ENCODE data around the gene EHD2. TPM values are rescaled to one million over a fixed set of nuclear protein-coding genes. Genes with fewer than 3 reads are reported as not detected.
A peak's percentile ranks its signal among the peaks of the same experiment; 100 is the strongest.
"Not testable (repeated sequence)": the region's sequence is repeated elsewhere in the genome, so short reads cannot be mapped to it uniquely, and the experiment has no call there.

The EHD2 gene
- total and polyA plus RNA-seq, 7 experiments from 2014 or later = 0.15 to 0.37 (median 0.19) TPM; not detected in 4

GRCh38 chr19:47777245-47778048 is 64.2 kb downstream of the EHD2 start:
- Mint-ChIP-seq H3K4me1 (peaks cover 8 to 38% (median 32%) of the 10 kb centered on the region in 7 donors), H3K36me3 (peaks cover 0 to 11% (median 10%) of the 10 kb centered on the region in 5 donors), H3K27ac (peak overlapping the region in 7 of 9 donors; percentile 75 to 96 (median 93)), H3K4me3 (peak overlapping the region; percentile 84 to 99 (median 93))
- POLR2A ChIA-PET = interaction anchor here (1.9 kb wide), 1 partner anchor 32 kb away, joined by 7 read pairs; the partner anchor contains the start of gene NOP53
- Histone ChIP-seq H3K4me1 (ENCODE audit: control insufficient read depth in 2 of 2, insufficient read depth in 2 of 2, low read length in 2 of 2) (peaks cover 8 to 19% of the 10 kb centered on the region in 2 donors), H3K4me3 (ENCODE audit: low read length) (peak overlapping the region; percentile 88), H3K27ac (ENCODE audit: low read depth, low read length) (peak overlapping the region; percentile 87), H3K36me3 (ENCODE audit: control insufficient read depth in 2 of 3, insufficient read depth in 3 of 3, low read length in 3 of 3) (peaks cover 0 to 23% (median 7%) of the 10 kb centered on the region in 3 experiments)
- H3K9me3 Mint-ChIP-seq; DNase-seq; H3K27me3 ChIP-seq (ENCODE audit: control insufficient read depth in 2 of 2, insufficient read depth in 2 of 2, low read length in 2 of 2); H3K9me3 ChIP-seq (ENCODE audit: control insufficient read depth in 2 of 3, low read length in 3 of 3); H3K27me3 Mint-ChIP-seq; ATAC-seq; CTCF ChIA-PET: not testable (repeated sequence)
- intact Hi-C loops (cut with micrococcal nuclease) = loop anchor here (1.0 to 5.0 kb wide), 5 partner anchors 32 to 735 kb away; partner anchors contain the start of genes NOP53 (in 2 of the 2), DHX34 (in 1 of the 2), LMTK3 (in 1 of the 2) and NAPA (in 1 of the 2)

GRCh38 chr19:47778049-47778953 is 65.1 kb downstream of the EHD2 start, which contains the start of gene SELENOW:
Gene SELENOW (plus strand): TSS chr19:47778703. CDS start chr19:47778786, 83 bp downstream.
- Mint-ChIP-seq H3K27me3 (no peaks in the 10 kb centered on the region), H3K4me1 (peaks cover 8 to 40% (median 32%) of the 10 kb centered on the region in 7 donors), H3K27ac (peak within 1 kb of the TSS; percentile 70 to 96 (median 91)), H3K9me3 (no peaks in the 10 kb centered on the region), H3K36me3 (peaks cover 0 to 15% (median 10%) of the 10 kb centered on the region in 5 donors), H3K4me3 (peak within 1 kb of the TSS; percentile 84 to 99 (median 93))
- peaks cover 8 to 19% of the 10 kb centered on the region in 2 donors for H3K4me1 ChIP-seq (ENCODE audit: control insufficient read depth in 2 of 2, insufficient read depth in 2 of 2, low read length in 2 of 2)
- peaks cover 0 to 24% (median 7%) of the 10 kb centered on the region in 3 experiments for H3K36me3 ChIP-seq (ENCODE audit: control insufficient read depth in 2 of 3, insufficient read depth in 3 of 3, low read length in 3 of 3)
- ChIA-PET CTCF (no interaction called here), POLR2A (interaction anchor here (1.9 kb wide), 1 partner anchor 33 kb away, joined by 7 read pairs; the partner anchor contains the start of gene NOP53)
- H3K4me3 ChIP-seq (ENCODE audit: low read length) = peak within 1 kb of the TSS; percentile 88
- ATAC-seq (peak; percentile 95), DNase-seq (peak; percentile 56 to 86 (median 76))
- intact Hi-C loops (cut with micrococcal nuclease) = loop anchor here (1.0 to 5.0 kb wide), 5 partner anchors 33 to 734 kb away; partner anchors contain the start of genes NOP53 (in 2 of the 2), DHX34 (in 1 of the 2), LMTK3 (in 1 of the 2) and NAPA (in 1 of the 2)
- peak within 1 kb of the TSS; percentile 87 for H3K27ac ChIP-seq (ENCODE audit: low read depth, low read length)
- no peaks in the 10 kb centered on the region for H3K27me3 ChIP-seq (ENCODE audit: control insufficient read depth in 2 of 2, insufficient read depth in 2 of 2, low read length in 2 of 2)
- H3K9me3 ChIP-seq (ENCODE audit: control insufficient read depth in 2 of 3, low read length in 3 of 3) = no peaks in the 10 kb centered on the region

- Mint-ChIP-seq H3K36me3 (peaks cover 0 to 15% (median 12%) of the 10 kb centered on the region in 5 donors), H3K4me1 (peaks cover 8 to 40% (median 32%) of the 10 kb centered on the region in 7 donors), H3K27ac (peak overlapping the region; percentile 70 to 95 (median 91)), H3K9me3 (no peaks in the 10 kb centered on the region), H3K27me3 (no peaks in the 10 kb centered on the region), H3K4me3 (peak overlapping the region; percentile 84 to 99 (median 93))
- POLR2A ChIA-PET = interaction anchor here (0.6 to 0.9 kb wide), 3 partner anchors 24 to 34 kb away, joined by 3 to 4 read pairs (median 3); partner anchors contain the start of gene NOP53
- H3K27me3 ChIP-seq (ENCODE audit: control insufficient read depth in 2 of 2, insufficient read depth in 2 of 2, low read length in 2 of 2) = no peaks in the 10 kb centered on the region
- peaks cover 0 to 30% (median 7%) of the 10 kb centered on the region in 3 experiments for H3K36me3 ChIP-seq (ENCODE audit: control insufficient read depth in 2 of 3, insufficient read depth in 3 of 3, low read length in 3 of 3)
- H3K9me3 ChIP-seq (ENCODE audit: control insufficient read depth in 2 of 3, low read length in 3 of 3) = no peaks in the 10 kb centered on the region
- DNase-seq (peak in 1 of 9 donors; percentile 11), ATAC-seq (peak; percentile 8)
- CTCF ChIA-PET = no interaction called here
- H3K4me1 ChIP-seq (ENCODE audit: control insufficient read depth in 2 of 2, insufficient read depth in 2 of 2, low read length in 2 of 2) = peaks cover 8 to 19% of the 10 kb centered on the region in 2 donors
- H3K27ac ChIP-seq (ENCODE audit: low read depth, low read length) = peak overlapping the region; percentile 87
- intact Hi-C loops (cut with micrococcal nuclease) = loop anchor here (1.0 to 5.0 kb wide), 5 partner anchors 34 to 733 kb away; partner anchors contain the start of genes NOP53 (in 2 of the 2), DHX34 (in 1 of the 2), LMTK3 (in 1 of the 2) and NAPA (in 1 of the 2)
- H3K4me3 ChIP-seq (ENCODE audit: low read length) = peak overlapping the region; percentile 88
Measured at GRCh38 chr19:47778954-47779351, 65.7 kb downstream of the EHD2 start.

- Histone ChIP-seq H3K27ac (ENCODE audit: low read depth, low read length) (peak overlapping the region; percentile 87), H3K36me3 (ENCODE audit: control insufficient read depth in 2 of 3, insufficient read depth in 3 of 3, low read length in 3 of 3) (peaks cover 0 to 38% (median 7%) of the 10 kb centered on the region in 3 experiments), H3K9me3 (ENCODE audit: control insufficient read depth in 2 of 3, low read length in 3 of 3) (no peaks in the 10 kb centered on the region), H3K27me3 (ENCODE audit: control insufficient read depth in 2 of 2, insufficient read depth in 2 of 2, low read length in 2 of 2) (no peaks in the 10 kb centered on the region), H3K4me3 (ENCODE audit: low read length) (peak overlapping the region; percentile 88), H3K4me1 (ENCODE audit: control insufficient read depth in 2 of 2, insufficient read depth in 2 of 2, low read length in 2 of 2) (peaks cover 8 to 19% of the 10 kb centered on the region in 2 donors)
- ATAC-seq (no peak), DNase-seq (no peak)
- Mint-ChIP-seq H3K4me1 (peaks cover 8 to 40% (median 32%) of the 10 kb centered on the region in 7 donors), H3K36me3 (peaks cover 0 to 18% (median 15%) of the 10 kb centered on the region in 5 donors), H3K9me3 (no peaks in the 10 kb centered on the region), H3K27me3 (no peaks in the 10 kb centered on the region), H3K4me3 (peak overlapping the region; percentile 84 to 99 (median 93)), H3K27ac (peak overlapping the region; percentile 70 to 95 (median 91))
- POLR2A ChIA-PET = interaction anchor here (0.6 to 0.9 kb wide), 6 partner anchors 25 to 800 kb away, joined by 3 to 6 read pairs (median 3); partner anchors contain the start of gene NOP53
- intact Hi-C loops (cut with micrococcal nuclease) = loop anchor here in 1 of 2 donors (5.0 kb wide), 1 partner anchor 733 kb away; the partner anchor contains the start of gene LMTK3
- CTCF ChIA-PET = interaction anchor here (0.6 kb wide), 1 partner anchor 1980 kb away, joined by 11 read pairs; no protein-coding TSS in a partner anchor
Measured at GRCh38 chr19:47779524-47780214, 66.4 kb downstream of the EHD2 start.

- peaks cover 8 to 40% (median 32%) of the 10 kb centered on the region in 7 donors for H3K4me1 Mint-ChIP-seq
- Histone ChIP-seq H3K4me3 (ENCODE audit: low read length) (no peak overlapping the region), H3K9me3 (ENCODE audit: control insufficient read depth in 2 of 3, low read length in 3 of 3) (no peaks in the 10 kb centered on the region), H3K27ac (ENCODE audit: low read depth, low read length) (peak overlapping the region; percentile 87), H3K27me3 (ENCODE audit: control insufficient read depth in 2 of 2, insufficient read depth in 2 of 2, low read length in 2 of 2) (no peaks in the 10 kb centered on the region), H3K36me3 (ENCODE audit: control insufficient read depth in 2 of 3, insufficient read depth in 3 of 3, low read length in 3 of 3) (peaks cover 0 to 42% (median 7%) of the 10 kb centered on the region in 3 experiments), H3K4me1 (ENCODE audit: control insufficient read depth in 2 of 2, insufficient read depth in 2 of 2, low read length in 2 of 2) (peaks cover 8 to 19% of the 10 kb centered on the region in 2 donors)
- intact Hi-C loops (cut with micrococcal nuclease) = no loop called here
- no peak for DNase-seq
- H3K9me3 Mint-ChIP-seq = no peaks in the 10 kb centered on the region
- H3K27me3 Mint-ChIP-seq = no peaks in the 10 kb centered on the region
- ChIA-PET CTCF (interaction anchor here (0.6 kb wide), 1 partner anchor 1981 kb away, joined by 11 read pairs; no protein-coding TSS in a partner anchor), POLR2A (interaction anchor here (0.6 kb wide), 2 partner anchors 34 to 36 kb away, joined by 3 to 6 read pairs; no protein-coding TSS in a partner anchor)
- peak overlapping the region; percentile 78 to 99 (median 93) for H3K4me3 Mint-ChIP-seq
- peak overlapping the region in 8 of 9 donors; percentile 57 to 94 (median 90) for H3K27ac Mint-ChIP-seq
- no peak for ATAC-seq
- peaks cover 0 to 18% (median 15%) of the 10 kb centered on the region in 5 donors for H3K36me3 Mint-ChIP-seq
Measured at GRCh38 chr19:47780215-47780551, 67.0 kb downstream of the EHD2 start.

All from naive thymus-derived CD4-positive, alpha-beta T cell (primary cell).